Panc1 (cell line): Measurements from ENCODE around the gene MYOG.

ENCODE experiments used
- POLR2AphosphoS5 ChIP-seq: IDR thresholded peaks from 2 replicates; pipeline ENCODE4 v1.6.1; 2012; ENCODE audit warnings: mild to moderate bottlenecking, low read depth, low read length, moderate library complexity
- REST ChIP-seq, 2 experiments: IDR thresholded peaks; 2 replicates each; pipeline ENCODE4 v1.6.1; 2011 to 2012; ENCODE audit warnings: low read depth in 2 of 2, control low read depth in 1 of 2, low read length in 1 of 2, mild to moderate bottlenecking in 1 of 2, moderate library complexity in 1 of 2; ENCODE audit not compliant: insufficient read depth in 1 of 2
- TF ChIP-seq, protein P1 (sequence below): fragments of 450-650 bp; IDR thresholded peaks from 2 replicates; pipeline ENCODE4 v1.5.1; 2017; ENCODE audit warnings: mild to moderate bottlenecking

DNA sequence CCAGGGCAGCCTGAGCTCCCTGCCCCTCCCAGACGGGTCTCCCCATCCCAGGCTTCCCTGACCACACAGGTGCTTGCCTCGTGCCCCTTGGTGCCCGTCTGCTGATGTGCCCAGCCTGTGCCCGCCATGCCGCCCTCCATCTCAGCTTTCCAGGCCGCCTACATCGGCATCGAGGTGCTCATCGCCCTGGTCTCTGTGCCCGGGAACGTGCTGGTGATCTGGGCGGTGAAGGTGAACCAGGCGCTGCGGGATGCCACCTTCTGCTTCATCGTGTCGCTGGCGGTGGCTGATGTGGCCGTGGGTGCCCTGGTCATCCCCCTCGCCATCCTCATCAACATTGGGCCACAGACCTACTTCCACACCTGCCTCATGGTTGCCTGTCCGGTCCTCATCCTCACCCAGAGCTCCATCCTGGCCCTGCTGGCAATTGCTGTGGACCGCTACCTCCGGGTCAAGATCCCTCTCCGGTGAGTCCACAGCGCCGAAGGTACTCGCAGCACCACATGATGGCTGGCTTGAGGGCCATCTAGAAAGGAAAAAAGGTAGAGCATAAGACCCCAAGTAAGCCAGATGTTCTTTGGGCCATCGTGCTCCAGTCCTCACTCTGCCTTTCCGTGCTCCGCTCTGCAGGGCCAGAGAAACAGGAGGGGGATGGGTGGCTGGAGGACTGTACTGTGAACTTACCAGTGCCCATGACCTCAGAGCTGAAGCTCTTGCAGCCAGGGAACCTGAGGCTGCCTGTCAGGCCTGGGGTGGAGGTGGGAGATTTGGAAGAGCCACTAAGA lies 43.1 kb upstream of the MYOG start:
- TF ChIP-seq REST (IDR thresholded peaks at IDR 0.05; ENCODE audit: insufficient read depth in 1 of 2, low read depth in 2 of 2, low read length in 1 of 2) (no peak), POLR2AphosphoS5 (no peak)
- TF ChIP-seq, protein P1, sequence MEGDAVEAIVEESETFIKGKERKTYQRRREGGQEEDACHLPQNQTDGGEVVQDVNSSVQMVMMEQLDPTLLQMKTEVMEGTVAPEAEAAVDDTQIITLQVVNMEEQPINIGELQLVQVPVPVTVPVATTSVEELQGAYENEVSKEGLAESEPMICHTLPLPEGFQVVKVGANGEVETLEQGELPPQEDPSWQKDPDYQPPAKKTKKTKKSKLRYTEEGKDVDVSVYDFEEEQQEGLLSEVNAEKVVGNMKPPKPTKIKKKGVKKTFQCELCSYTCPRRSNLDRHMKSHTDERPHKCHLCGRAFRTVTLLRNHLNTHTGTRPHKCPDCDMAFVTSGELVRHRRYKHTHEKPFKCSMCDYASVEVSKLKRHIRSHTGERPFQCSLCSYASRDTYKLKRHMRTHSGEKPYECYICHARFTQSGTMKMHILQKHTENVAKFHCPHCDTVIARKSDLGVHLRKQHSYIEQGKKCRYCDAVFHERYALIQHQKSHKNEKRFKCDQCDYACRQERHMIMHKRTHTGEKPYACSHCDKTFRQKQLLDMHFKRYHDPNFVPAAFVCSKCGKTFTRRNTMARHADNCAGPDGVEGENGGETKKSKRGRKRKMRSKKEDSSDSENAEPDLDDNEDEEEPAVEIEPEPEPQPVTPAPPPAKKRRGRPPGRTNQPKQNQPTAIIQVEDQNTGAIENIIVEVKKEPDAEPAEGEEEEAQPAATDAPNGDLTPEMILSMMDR, result no peak
